HG03439 (cell line): ENCODE measurements around the gene NELL1.

Source experiments
- ATAC-seq: cut with Tn5 transposase; IDR thresholded peaks from one replicate; pipeline ENCODE4 v1.9.1; 2021; ENCODE audit warnings: mild to moderate bottlenecking, moderate library complexity; ENCODE audit not compliant: unreplicated experiment

NELL1 gene

GRCh38 chr11:20865161-20865560 lies 195.8 kb downstream of the NELL1 start:
- ATAC-seq, result no peak

GRCh38 chr11:20869123-20869522 lies 199.7 kb downstream of the NELL1 start:
- ATAC-seq, result no peak

DNA sequence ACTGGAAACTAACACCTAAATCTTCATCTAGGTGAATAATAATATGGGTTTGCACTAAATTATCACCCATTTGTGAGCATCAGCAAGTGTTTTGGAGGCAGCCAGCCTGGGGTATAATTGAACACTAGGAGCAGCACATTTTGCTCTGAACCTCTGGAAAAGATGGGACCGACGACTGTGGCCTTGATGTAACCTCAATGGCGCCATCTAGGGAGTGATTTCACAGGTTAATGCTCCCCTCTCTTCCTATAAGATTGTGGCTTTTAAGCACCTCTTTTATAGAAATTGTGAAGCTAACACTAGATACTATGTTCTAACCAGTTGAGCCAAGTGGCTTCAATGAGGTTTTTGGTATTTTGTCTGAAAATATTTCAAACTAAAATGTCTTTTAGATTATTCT lies 203.7 kb downstream of the NELL1 start:
- no peak for ATAC-seq

GRCh38 chr11:20874358-20874757 lies 205.0 kb downstream of the NELL1 start:
- no peak for ATAC-seq

DNA sequence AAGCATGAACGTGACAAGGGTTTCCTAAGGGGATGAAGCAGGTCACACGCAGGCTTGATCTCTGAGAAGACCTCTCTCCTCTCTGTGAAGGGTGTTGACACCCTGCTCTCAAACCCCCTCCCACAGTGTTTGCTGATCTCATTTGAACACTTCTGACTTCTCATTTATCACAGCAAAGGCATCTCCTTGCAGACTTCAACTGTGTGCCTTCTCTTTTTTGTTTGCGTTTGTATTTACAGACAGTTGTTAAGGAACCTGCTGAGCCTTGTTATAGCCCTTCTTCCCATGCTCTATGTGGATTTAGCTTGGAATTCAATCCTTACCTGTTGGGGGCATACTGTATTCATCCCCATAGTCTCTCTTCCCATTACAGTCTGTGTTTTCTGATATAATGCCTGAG lies 206.5 kb downstream of the NELL1 start:
- ATAC-seq, result no peak

DNA sequence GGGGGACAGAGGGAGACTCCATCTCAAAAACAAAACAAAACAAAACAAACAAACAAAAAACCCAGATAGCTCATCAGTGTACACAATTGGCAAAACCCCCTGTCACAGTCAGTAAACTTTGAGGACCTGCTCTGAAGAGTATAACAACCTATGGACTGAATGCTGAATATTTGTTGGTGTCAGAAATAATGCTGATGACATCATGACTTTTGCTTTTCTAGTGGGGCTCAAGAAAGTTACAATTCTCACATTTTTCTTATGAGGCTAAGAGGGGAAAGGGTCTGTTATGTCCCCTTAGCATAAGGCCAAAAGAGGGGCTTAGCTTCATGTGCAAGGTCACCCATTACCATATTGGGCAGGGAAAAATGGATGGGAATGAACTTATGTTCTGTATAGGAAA lies 207.4 kb downstream of the NELL1 start:
- no peak for ATAC-seq

DNA sequence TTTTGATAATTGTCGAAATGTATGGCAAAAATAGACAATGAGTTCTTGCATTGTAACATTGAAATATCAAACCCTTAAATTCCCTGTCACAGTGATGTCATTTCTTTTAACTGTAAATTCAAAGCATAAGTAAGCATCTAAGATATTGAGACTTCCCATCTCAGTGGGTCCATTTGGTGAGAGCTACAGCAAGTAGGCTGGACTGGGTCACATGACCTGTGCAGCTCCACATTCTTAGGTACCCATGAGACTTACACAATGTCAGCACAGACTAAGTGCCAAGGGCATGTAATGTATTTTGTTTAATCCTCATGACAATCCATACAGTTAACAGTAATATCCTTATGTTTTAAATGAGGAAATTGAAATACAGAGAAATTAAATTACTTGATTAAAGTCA lies 210.7 kb downstream of the NELL1 start:
- no peak for ATAC-seq

GRCh38 chr11:20881328-20882079 lies 212.1 kb downstream of the NELL1 start:
- ATAC-seq, result no peak

GRCh38 chr11:20887137-20887536 lies 217.8 kb downstream of the NELL1 start:
- ATAC-seq, result no peak

DNA sequence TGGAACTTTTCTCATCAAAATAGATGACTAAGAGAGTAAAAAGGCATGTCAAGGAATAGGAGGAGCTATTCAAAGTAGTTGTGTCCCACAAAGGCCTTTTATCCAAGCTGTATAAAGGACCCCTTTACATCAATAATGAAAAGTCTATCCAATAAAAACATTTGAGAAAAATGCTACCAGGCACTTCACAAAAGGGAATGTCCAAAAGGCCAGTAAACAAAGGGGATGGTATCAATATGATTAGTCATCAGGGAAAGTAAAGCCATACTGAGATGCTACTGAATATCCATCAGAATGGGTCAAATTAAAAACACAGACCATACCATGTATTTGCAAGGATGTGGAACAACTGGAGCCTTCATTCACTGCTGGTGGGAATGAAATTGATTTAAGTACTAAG lies 224.9 kb downstream of the NELL1 start:
- no peak for ATAC-seq

- no peak for ATAC-seq
These were observed 240.8 kb downstream of the NELL1 start for GRCh38 chr11:20909995-20910726.

- ATAC-seq, result no peak
These were observed 241.3 kb downstream of the NELL1 start for GRCh38 chr11:20910733-20911132.

GRCh38 chr11:20912065-20912821 lies 242.9 kb downstream of the NELL1 start:
- no peak for ATAC-seq

DNA sequence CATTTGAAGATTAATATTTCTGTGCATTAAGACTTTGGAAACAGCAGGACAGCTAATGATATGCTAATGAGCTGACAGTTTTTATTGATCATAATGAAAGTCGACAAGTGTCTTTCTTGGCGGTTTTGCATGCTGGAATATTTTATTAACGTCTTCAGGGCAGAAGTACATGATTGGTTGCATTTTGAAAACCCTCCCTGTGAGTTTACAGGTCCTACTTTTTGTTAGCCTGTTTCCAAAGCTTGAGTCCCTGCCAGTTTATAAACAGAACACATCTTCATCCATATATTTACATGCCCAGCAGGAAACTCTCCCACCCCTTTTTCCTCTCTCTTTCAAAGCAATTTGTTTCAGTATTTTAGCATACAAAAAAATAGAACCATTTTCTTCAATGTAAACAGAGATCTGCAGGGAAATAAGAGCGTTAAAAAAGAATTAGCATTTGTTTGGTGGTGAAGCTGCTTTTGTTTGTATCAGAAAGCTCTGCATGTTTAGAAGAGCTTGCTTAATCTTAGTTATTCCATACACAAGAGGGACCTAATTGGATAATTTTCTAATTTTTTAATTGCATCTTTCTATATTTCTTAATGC lies 243.6 kb downstream of the NELL1 start:
- ATAC-seq, result no peak

DNA sequence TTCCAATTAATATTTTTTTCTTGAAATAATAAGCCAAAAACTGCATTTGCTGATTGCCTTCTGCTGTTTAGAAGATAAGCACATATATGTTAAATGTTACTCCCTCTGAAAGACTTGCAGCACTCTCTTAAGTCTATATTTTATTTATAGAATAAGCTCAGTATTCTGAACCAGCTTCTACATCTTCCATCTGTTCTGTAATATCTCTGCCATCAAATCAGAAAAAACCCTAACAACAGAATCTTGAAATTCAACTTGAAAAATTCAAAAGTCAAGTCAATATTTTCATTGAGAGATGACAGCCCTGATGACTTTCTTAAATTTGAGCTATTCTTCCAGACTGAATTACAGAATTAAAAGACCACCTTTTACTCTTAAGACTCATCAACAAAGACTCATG lies 247.9 kb downstream of the NELL1 start:
- ATAC-seq, result no peak

DNA sequence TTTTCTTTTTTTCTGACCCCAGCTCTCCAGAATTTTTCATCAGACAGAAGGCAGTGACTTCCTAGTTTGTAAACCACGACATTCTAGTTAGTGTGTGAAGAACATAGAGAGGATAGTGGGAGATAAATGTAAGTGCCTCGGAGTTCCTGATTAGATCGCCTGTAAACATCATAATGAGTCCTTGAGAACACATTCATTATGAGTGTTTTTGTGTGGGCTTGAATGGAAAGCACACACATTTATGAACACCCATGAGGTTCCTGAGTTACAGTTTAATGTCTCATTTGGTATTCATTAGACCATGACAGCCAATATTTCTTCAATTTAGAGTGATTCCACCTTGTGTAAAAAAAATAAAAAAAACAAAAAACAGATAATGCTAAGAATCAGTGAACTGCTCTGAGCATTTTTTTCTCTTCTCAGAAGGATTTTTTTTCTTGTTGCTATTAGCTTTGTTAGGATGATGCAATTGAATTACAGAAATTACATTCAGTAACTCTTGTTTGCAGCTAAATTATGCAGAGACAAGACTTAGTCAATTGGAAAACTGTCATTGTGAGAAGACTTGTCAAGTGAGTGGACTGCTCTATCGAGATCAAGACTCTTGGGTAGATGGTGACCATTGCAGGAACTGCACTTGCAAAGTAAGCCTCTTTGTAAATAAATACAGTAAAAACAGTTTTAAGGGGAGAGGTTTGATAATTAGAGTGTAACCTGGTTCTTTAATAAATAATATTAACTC lies 257.6 kb downstream of the NELL1 start:
- no peak for ATAC-seq

DNA sequence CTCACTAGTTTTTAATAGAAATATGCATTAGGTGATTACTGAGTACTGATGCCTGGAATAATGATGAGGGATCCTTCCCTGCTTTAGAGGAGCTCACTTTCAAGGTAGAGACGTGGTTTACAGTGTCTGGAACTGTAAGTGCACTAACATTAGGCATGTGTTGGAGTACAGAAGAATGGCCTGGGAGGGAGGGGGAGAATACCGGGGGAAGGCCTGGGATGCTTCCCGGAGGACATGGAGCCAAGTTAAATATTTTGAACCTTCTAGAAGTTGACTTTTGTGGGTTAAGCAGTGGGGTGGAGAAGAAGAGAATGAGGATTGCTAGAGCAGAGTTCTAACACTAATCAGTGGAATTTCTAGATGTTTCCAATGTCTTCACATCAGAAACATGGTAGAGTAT lies 261.6 kb downstream of the NELL1 start:
- ATAC-seq, result no peak

- no peak for ATAC-seq
These were observed 263.7 kb downstream of the NELL1 start for GRCh38 chr11:20933086-20933485.

DNA sequence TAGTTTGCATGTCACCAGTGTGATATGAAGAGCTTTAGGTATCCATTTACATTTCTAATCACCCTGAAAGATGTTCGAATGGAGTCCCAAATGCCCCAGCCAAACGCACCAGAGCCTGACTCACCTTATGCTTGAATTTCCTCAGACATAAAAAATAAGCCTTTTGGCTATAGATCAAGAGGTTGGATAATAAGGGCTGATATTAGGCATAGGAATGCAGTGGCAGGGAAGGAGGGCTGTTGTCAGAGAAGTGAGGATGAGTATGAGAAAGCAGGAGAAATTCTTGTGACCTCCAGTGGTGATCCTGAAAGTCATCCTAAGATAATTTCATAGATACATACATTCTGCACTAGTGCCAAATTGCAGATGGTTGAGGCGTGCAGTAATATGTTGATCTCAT lies 264.6 kb downstream of the NELL1 start:
- no peak for ATAC-seq

- ATAC-seq, result no peak
These were observed 265.1 kb downstream of the NELL1 start for GRCh38 chr11:20934516-20934915.

GRCh38 chr11:20937826-20938225 lies 268.4 kb downstream of the NELL1 start:
- ATAC-seq, result no peak
